ENCODE data around the gene UGCG. TPM values are rescaled to one million over a fixed set of nuclear protein-coding genes. Genes with fewer than 3 reads are reported as not detected.

The UGCG gene
- total and polyA plus RNA-seq, 9 of the 15 experiments (the other 6 are each of a cell fraction or from before 2014, with no cell fraction given), result 20.0 to 40.3 (median 29.2) TPM

- TF ChIP-seq ZNF197 (CRISPR knock-in tag; IDR thresholded peaks at IDR 0.05; ENCODE audit: low read depth) (no peak), NFRKB (IDR thresholded peaks at IDR 0.05; ENCODE audit: low read depth) (no peak), ZNF57 (CRISPR knock-in tag; IDR thresholded peaks at IDR 0.05) (no peak), TCFL5 (CRISPR knock-in tag; conservative IDR thresholded peaks at IDR 0.05) (no peak), THRAP3 (IDR thresholded peaks at IDR 0.05; ENCODE audit: borderline replicate concordance) (no peak), HOXB6 (CRISPR knock-in tag; IDR thresholded peaks at IDR 0.05; ENCODE audit: borderline replicate concordance) (no peak), PRMT5 (CRISPR knock-in tag; IDR thresholded peaks at IDR 0.05) (no peak), BMI1 (IDR thresholded peaks at IDR 0.05; ENCODE audit: low read length) (no peak), SMAD3 (CRISPR knock-in tag; conservative IDR thresholded peaks at IDR 0.05) (no peak), DIDO1 (tag; IDR thresholded peaks at IDR 0.05; ENCODE audit: low read depth) (no peak), TARDBP (IDR thresholded peaks at IDR 0.05) (no peak), VEZF1 (CRISPR knock-in tag; IDR thresholded peaks at IDR 0.05) (peak; percentile 24; the same call in 1 of the 2 replicates), CTCFL (IDR thresholded peaks at IDR 0.05; ENCODE audit: borderline replicate concordance, insufficient read depth, low read depth, low read length, poor library complexity, severe bottlenecking) (no peak), POLR3G (IDR thresholded peaks at IDR 0.05; ENCODE audit: extremely low read depth, insufficient read length, insufficient replicate concordance) (no peak), SMARCB1 (IDR thresholded peaks at IDR 0.05; ENCODE audit: insufficient read length, low read depth) (peak; percentile 78), E2F8 (IDR thresholded peaks at IDR 0.05; ENCODE audit: low read depth, partially characterized antibody) (no peak)
- TF ChIP-seq, protein P1, sequence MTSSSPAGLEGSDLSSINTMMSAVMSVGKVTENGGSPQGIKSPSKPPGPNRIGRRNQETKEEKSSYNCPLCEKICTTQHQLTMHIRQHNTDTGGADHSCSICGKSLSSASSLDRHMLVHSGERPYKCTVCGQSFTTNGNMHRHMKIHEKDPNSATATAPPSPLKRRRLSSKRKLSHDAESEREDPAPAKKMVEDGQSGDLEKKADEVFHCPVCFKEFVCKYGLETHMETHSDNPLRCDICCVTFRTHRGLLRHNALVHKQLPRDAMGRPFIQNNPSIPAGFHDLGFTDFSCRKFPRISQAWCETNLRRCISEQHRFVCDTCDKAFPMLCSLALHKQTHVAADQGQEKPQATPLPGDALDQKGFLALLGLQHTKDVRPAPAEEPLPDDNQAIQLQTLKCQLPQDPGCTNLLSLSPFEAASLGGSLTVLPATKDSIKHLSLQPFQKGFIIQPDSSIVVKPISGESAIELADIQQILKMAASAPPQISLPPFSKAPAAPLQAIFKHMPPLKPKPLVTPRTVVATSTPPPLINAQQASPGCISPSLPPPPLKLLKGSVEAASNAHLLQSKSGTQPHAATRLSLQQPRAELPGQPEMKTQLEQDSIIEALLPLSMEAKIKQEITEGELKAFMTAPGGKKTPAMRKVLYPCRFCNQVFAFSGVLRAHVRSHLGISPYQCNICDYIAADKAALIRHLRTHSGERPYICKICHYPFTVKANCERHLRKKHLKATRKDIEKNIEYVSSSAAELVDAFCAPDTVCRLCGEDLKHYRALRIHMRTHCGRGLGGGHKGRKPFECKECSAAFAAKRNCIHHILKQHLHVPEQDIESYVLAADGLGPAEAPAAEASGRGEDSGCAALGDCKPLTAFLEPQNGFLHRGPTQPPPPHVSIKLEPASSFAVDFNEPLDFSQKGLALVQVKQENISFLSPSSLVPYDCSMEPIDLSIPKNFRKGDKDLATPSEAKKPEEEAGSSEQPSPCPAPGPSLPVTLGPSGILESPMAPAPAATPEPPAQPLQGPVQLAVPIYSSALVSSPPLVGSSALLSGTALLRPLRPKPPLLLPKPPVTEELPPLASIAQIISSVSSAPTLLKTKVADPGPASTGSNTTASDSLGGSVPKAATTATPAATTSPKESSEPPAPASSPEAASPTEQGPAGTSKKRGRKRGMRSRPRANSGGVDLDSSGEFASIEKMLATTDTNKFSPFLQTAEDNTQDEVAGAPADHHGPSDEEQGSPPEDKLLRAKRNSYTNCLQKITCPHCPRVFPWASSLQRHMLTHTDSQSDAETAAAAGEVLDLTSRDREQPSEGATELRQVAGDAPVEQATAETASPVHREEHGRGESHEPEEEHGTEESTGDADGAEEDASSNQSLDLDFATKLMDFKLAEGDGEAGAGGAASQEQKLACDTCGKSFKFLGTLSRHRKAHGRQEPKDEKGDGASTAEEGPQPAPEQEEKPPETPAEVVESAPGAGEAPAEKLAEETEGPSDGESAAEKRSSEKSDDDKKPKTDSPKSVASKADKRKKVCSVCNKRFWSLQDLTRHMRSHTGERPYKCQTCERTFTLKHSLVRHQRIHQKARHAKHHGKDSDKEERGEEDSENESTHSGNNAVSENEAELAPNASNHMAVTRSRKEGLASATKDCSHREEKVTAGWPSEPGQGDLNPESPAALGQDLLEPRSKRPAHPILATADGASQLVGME (CRISPR knock-in tag; IDR thresholded peaks at IDR 0.05), result no peak
These were observed 4.6 kb upstream of the UGCG start (continued) for GRCh38 chr9:111891910-111892499.
